ENCODE results near the gene HAAO.

DNA sequence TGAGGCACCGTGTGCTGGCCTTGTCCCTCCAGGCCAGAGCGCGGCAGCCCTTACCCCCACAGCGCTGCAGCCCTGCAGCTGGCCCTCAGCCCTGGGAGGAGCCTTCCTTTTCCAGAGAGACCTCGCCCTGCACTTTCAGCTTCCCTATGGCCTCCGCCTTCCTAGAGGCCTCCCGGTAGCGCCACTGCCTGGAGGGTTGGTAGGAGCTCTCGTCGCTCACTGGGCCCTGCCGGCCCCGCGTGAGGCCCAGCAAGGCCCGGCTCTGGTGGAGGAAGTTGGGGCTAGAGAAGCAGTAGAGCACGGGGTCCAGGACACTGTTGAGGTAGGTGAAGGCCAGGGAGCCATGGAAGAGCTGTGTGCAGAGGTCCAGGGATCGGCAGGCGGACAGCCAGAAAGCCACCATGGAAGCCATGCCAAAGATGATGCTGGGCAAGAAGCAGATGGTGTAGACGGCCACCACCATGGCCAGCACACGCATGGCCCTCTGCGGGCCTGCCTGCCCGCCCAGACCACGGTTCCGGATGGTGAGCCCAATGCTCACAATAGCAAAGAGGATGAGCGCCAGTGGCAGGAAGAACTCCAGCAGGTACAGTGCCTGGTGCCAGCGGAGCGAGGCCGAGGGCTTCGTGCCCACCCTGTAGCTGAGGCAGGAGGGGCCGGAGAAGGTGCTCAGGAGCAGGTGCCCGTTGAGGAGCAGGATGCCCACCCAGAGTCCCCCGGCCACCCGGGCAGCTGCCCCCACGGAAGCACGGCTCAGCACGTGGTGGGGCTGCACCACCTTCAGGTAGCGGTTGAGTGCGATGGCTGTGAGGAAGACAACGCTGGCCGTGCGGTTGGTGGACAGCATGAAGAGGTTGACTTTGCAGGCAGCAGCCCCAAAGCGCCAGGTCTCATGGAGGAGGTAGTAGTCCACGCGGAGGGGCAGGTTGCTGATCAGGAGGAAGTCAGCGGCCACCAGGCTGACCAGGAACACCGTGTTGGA lies 29.3 kb downstream of the HAAO start:
- TF ChIP-seq, protein P1, sequence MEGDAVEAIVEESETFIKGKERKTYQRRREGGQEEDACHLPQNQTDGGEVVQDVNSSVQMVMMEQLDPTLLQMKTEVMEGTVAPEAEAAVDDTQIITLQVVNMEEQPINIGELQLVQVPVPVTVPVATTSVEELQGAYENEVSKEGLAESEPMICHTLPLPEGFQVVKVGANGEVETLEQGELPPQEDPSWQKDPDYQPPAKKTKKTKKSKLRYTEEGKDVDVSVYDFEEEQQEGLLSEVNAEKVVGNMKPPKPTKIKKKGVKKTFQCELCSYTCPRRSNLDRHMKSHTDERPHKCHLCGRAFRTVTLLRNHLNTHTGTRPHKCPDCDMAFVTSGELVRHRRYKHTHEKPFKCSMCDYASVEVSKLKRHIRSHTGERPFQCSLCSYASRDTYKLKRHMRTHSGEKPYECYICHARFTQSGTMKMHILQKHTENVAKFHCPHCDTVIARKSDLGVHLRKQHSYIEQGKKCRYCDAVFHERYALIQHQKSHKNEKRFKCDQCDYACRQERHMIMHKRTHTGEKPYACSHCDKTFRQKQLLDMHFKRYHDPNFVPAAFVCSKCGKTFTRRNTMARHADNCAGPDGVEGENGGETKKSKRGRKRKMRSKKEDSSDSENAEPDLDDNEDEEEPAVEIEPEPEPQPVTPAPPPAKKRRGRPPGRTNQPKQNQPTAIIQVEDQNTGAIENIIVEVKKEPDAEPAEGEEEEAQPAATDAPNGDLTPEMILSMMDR (IDR thresholded peaks at IDR 0.05), result no peak
- no peak for TF ChIP-seq POLR2A (IDR thresholded peaks at IDR 0.05)

Data from Peyer's patch (tissue), 4 donors.